T47D (cell line): ENCODE results near the gene C12orf42.
A peak's percentile ranks its signal among the peaks of the same experiment; 100 is the strongest.

ENCODE experiments used
- DNase-seq, 2 experiments: peaks; one replicate each; pipeline versions ENCODE4 v3.0.0 to v3.0.0-alpha.2; 2011 to 2012; ENCODE audit warnings: low read depth in 1 of 2, low spot score in 1 of 2
- JUND ChIP-seq: IDR thresholded peaks from 2 replicates; pipeline ENCODE4 v1.6.1; 2012; ENCODE audit warnings: low read depth
- in situ Hi-C: cut with HindIII; loops from 2 replicates; pipeline ENCODE4 v1.10.0; 2016; ENCODE audit warnings: low sequenced_read_pairs, low pct_unique_long_range_greater_than_20kb

Gene C12orf42

DNA sequence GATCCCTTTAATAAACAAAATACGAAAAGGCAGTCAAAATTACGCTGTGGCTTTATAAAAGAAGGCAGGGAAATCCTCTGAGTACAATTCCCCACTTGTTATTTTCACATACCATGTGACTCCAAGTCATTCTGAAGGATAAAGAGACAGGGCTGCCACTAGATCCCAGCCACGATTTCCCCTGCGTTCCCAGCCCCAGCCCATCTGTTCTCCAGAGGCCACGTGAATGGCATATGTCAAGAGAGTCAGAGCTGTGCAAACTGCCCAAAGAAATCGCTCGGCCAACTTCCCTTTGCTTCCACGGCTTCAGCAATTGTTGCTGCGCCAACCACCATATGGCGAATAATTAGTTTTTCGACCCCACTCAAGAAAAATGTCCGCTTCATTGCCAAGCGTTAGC is 161.3 kb downstream of the C12orf42 start:
- in situ Hi-C loops = no loop called here
- no peak for DNase-seq
- TF ChIP-seq JUND = no peak

DNA sequence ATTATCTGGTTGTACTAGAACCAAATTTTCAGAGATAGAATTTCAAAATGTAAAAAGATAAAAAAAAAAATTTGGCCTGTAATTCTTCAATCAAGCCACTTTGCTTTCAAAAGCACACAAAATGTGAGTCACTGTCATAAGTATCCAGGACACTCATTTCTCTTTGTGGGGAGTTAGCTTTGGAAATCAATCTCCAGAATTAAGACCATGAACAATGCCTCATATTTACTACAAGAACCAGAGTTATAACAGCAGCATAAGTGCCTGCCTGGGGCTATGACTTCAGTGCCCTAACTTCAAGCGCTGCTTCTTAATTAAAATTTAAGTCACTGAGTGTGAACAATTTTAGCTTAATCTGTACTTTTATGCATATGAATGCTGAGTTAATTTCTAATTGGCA is 162.1 kb downstream of the C12orf42 start:
- no peak for DNase-seq
- no peak for TF ChIP-seq JUND
- in situ Hi-C loops = no loop called here

DNA sequence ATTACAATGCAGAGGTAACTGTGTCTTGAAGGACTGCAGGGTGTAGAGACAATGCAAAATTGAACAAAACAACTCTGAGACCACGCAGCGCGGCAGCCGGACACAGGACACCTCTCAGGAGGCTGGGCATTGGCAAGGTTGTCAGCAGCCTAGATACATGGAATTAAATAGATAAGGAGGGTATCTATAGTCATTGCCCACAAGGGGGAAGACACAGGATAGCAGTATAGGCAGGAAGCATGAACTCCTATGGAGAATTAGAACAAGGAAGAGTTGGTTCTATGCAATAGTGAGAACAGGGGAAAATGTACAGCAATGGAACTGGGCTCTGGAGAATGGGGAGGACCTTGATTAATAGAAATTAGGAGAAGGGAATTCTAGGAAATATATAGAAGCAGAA is 164.1 kb downstream of the C12orf42 start:
- TF ChIP-seq JUND = no peak
- in situ Hi-C loops = no loop called here
- DNase-seq = no peak

DNA sequence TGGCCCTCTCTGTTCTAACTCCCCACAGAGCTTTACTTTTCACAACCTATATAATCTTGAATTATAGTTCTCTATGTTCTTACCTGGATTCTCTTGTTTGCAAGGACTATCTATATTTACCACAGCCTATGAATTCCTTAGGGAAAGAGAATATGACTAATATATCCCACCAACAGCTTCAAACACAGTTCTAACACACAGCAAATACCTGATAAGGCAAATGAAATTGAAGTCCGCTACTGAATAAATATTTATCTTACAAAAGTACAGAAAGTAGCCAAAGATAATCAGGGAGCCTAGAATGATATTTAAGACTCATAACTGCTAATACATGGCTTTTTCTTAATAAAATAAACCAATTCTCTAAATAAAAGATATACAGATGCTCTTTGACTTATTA is 165.1 kb downstream of the C12orf42 start:
- no peak for DNase-seq
- in situ Hi-C loops = no loop called here
- no peak for TF ChIP-seq JUND

DNA sequence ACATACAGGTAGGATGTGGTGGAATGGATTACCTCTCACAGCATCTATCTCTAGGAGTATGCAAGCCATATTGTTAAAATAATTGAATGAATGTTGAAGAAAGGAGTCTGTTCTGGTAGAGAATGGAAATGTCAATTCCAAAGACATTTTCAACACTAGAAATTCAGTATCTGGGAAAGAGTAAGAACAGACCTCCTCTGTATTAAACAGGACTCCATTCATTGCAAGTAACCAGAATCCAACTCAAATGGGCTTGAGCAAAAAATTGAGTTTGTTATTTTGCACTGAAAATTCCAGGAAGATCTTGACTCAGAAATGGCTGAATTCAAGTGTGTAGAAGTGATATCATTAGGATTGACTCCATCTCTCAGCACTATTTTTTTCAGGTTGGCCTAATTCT is 168.1 kb downstream of the C12orf42 start:
- no peak for TF ChIP-seq JUND
- in situ Hi-C loops = no loop called here
- DNase-seq = no peak

DNA sequence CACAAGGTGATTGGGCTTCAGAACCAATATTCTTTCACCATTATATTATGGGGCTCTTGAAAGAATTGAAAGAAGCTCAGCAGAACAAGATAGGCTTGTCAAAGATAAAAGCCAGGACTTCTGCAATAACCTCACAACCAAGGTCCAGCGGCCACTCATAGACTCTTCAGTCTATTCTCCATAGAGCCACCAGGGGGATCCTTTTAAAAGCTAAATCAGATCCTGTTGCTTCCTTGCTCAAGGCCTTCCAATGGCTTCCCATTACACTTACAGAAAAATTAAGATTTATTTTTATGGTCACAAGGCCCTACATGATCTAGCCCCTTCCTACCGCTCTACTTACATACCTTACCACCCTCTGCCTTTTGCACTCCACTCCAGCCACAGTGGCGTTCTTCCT is 169.6 kb downstream of the C12orf42 start:
- TF ChIP-seq JUND = no peak
- peak in 1 of 2 experiments; percentile 36 for DNase-seq
- in situ Hi-C loops = no loop called here

DNA sequence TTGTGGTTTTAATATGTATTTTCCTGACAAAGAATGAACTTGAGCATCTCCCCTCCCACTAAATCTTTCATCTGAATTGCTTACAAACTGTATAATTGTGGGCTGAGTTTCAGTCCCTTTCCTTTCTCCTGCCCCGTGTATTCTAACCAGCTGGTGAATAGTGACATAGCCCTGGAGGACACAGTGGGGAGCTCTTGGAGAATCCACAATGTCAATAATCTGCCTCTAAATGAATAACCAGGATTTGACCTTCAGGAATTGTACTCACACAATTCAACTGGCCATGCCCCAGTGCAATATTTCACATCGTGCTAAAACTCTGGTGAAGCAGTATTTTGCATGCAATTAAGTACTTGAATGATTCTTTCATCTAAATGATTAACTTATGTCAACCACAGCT is 177.2 kb downstream of the C12orf42 start:
- in situ Hi-C loops = no loop called here
- DNase-seq = no peak
- TF ChIP-seq JUND = no peak

DNA sequence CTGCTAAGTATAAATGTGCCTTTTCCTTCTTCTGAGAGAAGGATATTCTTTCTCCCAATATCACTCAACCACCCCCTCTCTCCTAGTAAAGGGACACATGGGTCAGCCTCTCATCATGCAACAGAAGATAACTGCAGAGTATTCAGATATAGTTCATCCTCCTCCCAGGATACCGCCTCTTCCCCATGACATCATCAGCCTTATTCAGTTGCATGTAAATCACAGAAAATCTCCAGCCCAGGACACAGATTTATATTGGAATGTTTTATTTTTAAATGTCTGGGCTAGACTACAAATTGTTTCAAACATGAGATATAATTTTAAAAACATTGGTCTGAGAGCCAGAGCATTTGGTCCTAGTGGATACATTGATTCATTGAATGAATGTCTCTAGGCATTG is 178.5 kb downstream of the C12orf42 start:
- DNase-seq = no peak
- in situ Hi-C loops = no loop called here
- TF ChIP-seq JUND = no peak

DNA sequence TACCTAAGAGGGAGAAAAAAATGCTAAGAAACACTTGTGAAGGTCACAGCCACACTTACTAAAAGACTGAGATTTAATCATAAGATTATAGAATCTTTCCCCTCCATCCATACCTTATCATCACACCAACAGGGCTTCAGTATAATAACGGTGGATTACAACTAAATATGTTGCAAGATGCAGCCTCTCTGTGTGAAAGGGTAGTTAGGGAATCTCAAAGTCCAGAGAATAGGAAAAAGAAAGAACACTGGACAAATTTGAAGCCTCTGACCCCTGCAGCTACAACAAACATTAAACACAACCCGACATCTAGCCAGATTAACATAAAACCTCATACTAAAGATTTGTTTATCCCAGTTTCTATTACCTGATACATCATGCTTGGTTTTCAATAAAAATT is 181.0 kb downstream of the C12orf42 start:
- no peak for DNase-seq
- in situ Hi-C loops = no loop called here
- no peak for TF ChIP-seq JUND

DNA sequence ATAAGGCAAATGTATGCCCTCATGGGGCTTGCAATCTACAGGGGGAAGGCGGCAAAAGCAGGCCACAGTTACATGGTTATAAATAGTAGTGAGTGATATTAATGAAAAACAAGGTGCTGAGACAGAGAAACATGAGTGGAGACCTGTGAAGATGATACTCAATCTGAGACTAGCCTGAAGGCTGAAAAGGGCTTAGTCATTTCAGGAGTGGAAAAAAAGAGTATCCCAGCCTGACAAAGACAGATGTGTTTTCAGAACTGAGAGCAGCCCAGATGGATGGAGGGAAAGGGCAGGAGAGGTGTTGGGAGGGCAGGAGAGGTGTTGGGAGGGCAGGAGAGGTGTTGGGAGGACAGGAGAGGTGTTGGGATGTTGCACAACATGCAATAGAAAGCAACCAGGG is 181.9 kb downstream of the C12orf42 start:
- TF ChIP-seq JUND = no peak
- no peak for DNase-seq
- in situ Hi-C loops = no loop called here

DNA sequence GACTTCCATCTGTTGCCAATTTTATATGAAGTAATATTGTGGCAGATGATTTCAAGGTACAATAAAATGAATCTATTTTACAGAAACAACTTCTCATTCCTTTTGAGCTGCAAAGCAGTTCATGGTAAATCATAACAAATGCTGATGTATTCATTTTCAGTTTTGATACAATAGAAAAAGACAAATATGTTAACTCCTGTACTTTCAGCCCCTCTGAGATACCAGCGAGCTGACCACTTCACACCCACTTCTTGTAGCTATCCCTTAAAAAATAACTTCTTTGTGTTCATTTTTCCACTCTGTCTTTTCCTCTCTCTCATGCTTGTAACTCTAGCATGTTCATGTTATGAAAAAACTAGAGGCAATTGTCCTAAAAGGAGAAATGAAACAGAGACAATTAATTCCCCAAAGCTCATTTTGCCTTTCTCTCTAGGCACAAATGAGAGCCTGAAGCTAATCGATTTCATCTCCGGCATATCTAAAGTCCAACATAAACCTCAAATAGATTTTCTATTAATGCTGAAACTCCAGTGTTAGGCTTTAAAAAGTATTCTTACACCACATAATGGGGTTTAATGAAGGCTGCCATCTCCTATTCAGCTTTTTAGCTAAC is 182.9 kb downstream of the C12orf42 start:
- DNase-seq = no peak
- in situ Hi-C loops = no loop called here

DNA sequence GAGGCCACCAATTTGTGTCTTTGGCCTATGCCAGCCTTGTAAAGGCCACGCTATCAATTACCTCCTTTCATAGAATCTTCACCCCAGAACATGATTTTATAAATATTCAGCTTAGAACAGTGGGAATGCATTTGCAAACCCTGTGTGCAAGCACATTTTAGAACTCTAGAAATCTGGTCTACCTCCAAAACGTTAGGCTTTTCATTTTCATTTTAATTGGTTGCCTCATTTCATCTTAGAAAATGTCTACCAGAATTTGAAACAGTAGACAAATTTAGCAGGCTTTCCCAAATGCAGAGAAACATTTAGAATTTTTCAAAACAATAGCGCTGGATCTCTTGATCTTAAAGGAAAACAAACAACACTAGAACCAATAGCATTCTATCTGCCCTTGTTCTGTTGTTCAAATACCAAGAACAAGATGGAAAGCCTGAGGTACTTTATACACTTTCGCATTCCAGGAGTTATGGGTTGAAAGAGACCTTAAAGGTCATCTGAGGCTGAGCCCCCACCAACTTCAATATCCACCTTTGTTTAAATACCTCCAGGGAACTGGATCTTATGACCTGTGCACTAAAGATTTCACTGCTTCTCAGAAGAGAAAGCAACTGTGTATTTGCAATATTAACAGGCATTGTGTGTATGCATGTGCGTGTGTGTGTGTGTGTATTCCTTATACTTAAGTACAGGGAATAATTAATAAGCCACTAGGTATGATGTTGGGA is 185.1 kb downstream of the C12orf42 start:
- no peak for DNase-seq
- in situ Hi-C loops = no loop called here
- no peak for TF ChIP-seq JUND

More for the DNA sequence above, 182.9 kb downstream of the C12orf42 start:
- no peak for TF ChIP-seq JUND

DNA sequence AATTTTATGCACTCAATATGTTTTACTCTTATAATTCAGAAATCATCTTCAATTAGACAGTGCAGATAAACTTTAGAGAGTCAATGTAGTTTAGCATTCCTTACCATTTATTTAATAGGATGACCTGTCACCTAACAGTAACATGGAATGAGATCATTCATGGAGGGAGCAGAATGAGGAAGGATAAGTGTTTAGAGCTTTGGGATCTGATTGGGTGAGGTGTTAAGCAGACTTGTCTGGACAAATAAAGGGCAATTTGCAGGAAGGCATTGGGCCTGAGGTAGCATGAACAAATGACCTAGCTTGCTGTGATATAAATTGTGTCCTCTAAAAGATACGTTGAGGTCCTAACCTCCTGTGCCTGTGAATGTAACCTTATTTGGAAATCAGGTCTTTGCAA is 187.4 kb downstream of the C12orf42 start:
- DNase-seq = no peak
- in situ Hi-C loops = no loop called here
- no peak for TF ChIP-seq JUND

DNA sequence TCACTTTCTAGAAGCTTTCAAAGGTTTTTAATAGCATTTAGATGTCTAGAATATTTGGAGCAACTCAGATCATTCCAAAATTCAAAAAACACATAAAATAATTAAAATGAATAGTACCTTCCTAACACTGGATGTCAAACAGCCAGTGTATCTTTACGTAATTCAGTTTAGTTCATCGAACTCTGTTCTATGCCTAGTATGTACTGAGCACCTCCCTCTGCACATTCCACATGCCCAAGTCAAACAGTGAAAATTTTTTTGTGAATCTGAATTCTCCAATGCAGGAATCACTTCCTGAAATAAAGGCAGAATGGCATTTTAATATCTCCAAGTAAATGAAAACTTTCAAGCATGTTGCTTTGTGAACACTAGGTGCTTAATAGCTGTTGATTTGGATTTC is 192.3 kb downstream of the C12orf42 start:
- TF ChIP-seq JUND = no peak
- in situ Hi-C loops = no loop called here
- DNase-seq = no peak
